GM12875 (cell line): Measurements from ENCODE around the gene RPN2.

Experiments
- H3K4me3 ChIP-seq: one replicate; pipeline ENCODE4 v1.5.1; 2011; ENCODE audit warnings: low read depth, low read length, control low read depth
- TF ChIP-seq, protein P1 (sequence below): IDR thresholded peaks from 2 replicates; pipeline ENCODE4 v1.5.1; 2011; ENCODE audit warnings: low read depth, mild to moderate bottlenecking, control low read depth, inconsistent platforms, low read length, moderate library complexity, borderline replicate concordance; ENCODE audit not compliant: insufficient read depth

Gene RPN2

DNA sequence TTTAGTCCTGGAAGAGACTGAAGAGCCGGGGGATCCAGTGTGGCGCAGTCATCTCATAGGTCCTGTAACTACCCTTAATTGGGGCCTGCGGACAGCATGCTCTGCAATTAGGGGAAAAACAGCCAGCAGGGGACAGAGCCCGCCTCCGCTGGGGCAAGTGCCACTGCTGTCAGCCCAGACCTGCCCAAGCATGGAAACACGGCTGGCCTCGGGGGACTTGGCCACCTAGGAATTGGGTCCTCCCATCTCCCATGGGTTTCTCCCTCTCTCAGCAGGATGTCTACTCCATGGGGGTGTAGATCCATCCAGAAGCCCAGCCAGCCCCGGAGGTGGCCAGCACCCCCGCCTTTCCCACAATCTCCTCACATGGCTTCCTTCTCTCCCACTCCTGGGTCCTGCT lies 78.9 kb downstream of the RPN2 start:
- TF ChIP-seq, protein P1, sequence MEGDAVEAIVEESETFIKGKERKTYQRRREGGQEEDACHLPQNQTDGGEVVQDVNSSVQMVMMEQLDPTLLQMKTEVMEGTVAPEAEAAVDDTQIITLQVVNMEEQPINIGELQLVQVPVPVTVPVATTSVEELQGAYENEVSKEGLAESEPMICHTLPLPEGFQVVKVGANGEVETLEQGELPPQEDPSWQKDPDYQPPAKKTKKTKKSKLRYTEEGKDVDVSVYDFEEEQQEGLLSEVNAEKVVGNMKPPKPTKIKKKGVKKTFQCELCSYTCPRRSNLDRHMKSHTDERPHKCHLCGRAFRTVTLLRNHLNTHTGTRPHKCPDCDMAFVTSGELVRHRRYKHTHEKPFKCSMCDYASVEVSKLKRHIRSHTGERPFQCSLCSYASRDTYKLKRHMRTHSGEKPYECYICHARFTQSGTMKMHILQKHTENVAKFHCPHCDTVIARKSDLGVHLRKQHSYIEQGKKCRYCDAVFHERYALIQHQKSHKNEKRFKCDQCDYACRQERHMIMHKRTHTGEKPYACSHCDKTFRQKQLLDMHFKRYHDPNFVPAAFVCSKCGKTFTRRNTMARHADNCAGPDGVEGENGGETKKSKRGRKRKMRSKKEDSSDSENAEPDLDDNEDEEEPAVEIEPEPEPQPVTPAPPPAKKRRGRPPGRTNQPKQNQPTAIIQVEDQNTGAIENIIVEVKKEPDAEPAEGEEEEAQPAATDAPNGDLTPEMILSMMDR: no peak
- no peak overlapping the region for H3K4me3 ChIP-seq

DNA sequence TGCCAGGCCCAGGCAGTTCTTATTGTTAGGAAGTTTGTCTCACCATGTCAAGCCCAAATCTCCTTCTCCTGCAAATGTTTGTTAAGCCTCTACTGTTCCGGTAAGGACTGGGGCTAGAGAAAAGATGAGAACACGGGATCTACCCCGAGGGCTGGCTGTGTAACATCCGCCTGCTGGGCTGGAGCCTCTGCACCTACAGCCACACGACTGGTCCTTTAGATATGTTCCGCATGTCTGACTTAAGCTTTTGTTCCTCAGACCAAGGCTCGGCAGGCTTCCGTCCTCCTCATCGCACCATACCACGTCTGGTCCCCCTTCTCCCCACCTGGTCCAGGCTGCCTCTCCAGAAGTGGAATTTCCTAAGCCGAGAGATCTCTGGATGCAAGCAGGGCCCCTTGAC lies 79.9 kb downstream of the RPN2 start:
- TF ChIP-seq, protein P1: no peak
- no peak overlapping the region for H3K4me3 ChIP-seq

DNA sequence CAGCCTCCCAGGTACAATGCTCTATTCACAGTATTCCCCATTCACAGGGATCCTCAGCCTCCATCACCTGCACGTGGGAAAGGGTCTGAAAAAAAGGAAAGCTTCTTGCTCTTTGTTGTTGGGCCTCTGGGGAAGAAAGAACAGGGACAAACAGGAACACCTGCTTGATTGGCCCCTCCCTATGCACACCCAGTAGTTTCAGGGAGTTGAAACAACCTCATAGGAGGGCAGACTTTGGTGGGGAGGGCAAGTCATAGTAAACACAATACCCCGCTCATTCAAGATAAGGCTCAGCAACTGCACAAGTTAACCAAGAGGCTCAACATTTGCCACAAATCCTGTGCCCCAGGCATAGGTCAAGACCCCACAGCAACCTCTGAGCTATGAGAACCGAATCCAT lies 80.7 kb downstream of the RPN2 start:
- TF ChIP-seq, protein P1: no peak

DNA sequence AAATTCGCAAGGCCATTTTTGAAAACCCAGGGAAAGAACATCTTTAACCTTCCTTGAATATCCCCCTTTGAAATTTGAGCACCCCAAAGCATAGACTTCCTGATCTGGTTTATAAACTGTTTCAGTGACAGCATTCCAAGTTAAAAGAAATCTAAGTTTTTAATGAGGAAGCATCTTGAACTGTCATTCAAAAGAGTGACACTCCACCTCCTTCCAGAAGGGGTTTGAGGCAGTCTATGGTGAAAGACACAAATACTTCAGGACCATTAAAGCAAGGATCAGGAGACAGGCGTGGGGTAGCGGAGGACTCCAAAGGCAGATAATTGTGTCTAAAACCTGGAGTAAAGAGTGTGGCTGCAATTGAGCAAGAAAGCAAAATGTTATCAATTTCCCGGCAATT lies 81.8 kb downstream of the RPN2 start:
- no peak overlapping the region for H3K4me3 ChIP-seq
- TF ChIP-seq, protein P1: no peak

More for the DNA sequence above, 80.7 kb downstream of the RPN2 start:
- no peak overlapping the region for H3K4me3 ChIP-seq

DNA sequence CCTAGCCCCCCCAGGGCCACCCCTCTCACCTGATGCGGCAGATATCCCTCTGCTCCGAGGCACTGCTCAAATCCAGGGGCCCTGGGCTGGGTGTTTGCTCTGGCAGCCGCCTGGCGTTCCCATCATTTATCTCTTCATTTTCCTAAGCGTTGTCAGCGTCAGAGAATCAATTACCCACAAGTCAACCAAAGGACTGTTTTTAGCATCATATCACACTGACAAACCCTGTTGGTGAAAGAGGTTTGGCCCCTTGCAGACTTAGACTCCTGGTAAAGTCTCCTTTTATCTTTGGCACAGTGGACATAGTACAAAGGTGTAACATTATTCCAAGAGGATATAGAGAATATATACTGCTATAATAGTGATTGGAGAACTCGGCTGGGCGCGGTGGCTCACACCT lies 82.6 kb downstream of the RPN2 start, which contains the start of gene GHRH:
Gene GHRH (minus strand): TSS at position 101 of the 400 bp plus-strand sequence. CDS start 4,925 bp downstream, outside the sequence.
- no peak within 1 kb of the TSS for H3K4me3 ChIP-seq
- TF ChIP-seq, protein P1: no peak

DNA sequence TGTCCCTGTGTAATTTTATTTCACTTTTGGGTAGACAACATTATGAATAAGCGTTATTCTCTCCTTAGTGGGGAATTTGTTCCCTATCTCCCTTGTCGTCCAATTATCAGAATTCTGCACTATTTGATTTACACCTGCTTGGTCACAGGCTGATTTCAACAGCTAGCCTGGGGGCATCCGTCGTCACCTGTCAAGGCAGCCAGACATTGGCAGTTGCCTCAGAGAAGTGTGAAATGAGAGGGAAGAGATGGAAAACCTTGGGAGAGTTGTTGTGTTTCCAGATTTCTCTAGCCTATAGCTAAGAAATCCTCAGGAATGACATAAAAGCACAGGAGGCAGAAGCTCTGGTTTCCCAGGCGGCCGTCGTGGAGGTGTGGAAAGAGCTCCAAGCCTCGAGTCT lies 83.4 kb downstream of the RPN2 start:
- TF ChIP-seq, protein P1: no peak
- no peak overlapping the region for H3K4me3 ChIP-seq

DNA sequence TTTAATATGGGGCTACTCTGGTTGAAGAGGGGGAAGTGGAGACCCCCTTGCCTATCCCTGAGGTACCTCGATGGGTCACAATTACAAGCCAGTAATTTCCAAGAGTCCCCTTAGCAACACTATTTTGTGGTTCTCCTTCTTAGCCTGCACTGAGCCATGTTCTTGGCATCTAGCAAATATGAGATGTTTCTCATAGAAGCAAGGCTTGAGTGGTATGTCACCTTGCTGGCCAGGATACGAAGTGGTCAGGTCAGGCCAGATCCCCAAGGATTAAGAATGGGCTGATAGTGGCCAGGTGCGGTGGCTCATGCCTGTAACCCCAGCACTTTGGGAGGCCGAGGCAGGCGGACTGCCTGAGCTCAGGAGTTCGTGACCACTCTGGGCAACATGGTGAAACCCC lies 84.6 kb downstream of the RPN2 start:
- TF ChIP-seq, protein P1: no peak
- no peak overlapping the region for H3K4me3 ChIP-seq
